GM21515 (cell line): ENCODE results near the gene BRPF1.

ENCODE experiments used
- ATAC-seq: cut with Tn5 transposase; IDR thresholded peaks from one replicate; pipeline ENCODE4 v1.9.1; 2021; ENCODE audit not compliant: unreplicated experiment

BRPF1 gene

GRCh38 chr3:9786825-9787669 is 55.5 kb downstream of the BRPF1 start:
- ATAC-seq = no peak

DNA sequence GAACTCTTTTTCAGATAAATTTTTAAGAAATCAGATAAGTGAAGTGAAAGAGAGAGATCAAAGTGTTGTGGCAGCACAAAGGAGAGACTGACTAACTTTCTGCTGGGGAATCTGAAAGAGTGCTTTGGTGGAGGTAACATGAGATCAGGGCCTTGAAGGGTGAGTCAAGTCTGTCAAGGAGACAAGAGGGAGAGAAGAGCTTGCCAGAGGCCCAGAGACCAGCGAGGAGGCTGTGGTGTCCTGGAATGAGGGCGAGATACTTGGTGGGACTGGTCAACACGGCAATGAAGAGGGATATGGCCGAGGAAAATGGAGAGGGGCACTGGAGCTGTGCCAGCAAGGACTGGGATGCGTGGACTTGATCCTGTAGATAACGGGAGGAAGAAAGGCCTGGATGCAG is 56.2 kb downstream of the BRPF1 start:
- no peak for ATAC-seq

GRCh38 chr3:9791127-9791526 is 59.6 kb downstream of the BRPF1 start:
- ATAC-seq = no peak

- ATAC-seq = peak; percentile 3
These were observed 60.4 kb downstream of the BRPF1 start for GRCh38 chr3:9791790-9792404.

DNA sequence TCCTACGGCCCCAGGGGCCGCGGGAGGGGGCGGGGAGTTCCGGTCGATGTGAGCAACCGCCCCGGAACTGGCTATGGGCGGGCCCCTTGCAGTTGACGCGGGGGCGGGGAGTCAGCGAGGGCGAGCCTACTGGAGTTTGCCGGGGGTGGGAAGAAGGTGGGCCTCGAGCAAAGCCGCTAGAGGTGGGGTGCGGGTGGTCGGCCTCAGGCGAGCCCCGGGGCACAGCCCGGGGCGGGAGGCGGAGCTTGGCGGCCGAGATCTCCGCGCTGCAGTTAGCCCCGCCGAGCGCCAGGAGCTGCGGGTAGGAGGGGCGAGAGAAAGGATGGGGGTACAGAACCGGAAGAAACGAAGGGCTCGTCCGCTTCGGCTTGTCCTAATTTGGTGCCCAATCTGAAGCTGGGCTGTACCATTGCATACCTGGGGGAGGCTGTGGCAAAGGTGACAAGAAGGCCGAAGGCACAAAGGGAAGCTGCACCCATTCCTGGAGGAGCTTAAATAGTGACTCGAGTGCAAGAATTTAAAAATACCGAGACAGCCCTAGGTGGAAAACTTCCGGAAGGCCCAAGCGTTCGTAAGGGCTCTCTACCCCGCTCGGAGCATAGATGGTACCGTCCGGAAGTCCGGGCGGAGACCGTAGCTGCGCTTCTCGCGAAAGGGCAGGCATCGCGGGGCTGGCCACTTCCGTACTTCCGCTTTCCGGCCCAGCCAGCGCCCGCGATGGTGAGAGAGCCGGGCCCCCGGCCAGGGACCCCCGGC is 61.0 kb downstream of the BRPF1 start, which contains the start of the genes ARPC4 and TADA3:
ARPC4 (plus strand) TSS at position 678 of the 756 bp plus-strand sequence; CDS start at position 718, 40 bp downstream.
TADA3 (minus strand) TSS at position 69 of the 756 bp plus-strand sequence. CDS start 1,007 bp downstream, outside the sequence.
- ATAC-seq = peak; percentile 79

- ATAC-seq = no peak
These were observed 61.7 kb downstream of the BRPF1 start for GRCh38 chr3:9793161-9793781.

DNA sequence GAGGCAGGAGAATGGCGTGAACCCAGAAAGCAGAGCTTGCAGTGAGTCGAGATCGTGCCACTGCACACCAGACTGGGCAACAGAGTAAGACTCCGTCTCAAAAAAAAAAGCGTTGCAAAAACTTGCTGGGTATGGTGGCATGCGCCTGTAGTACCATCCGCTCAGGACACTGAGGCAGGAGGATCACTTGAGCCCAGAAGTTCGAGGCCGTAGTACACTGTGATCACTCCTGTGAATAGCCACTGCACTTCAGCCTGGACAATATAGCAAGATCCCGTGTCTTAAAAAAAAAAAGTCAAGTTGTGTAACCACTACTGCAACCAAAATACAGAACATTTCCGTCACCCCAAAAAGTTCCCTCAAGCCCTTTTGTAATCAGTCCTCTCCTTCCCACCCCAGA is 62.9 kb downstream of the BRPF1 start:
- ATAC-seq = no peak

GRCh38 chr3:9795207-9795606 is 63.7 kb downstream of the BRPF1 start:
- no peak for ATAC-seq

DNA sequence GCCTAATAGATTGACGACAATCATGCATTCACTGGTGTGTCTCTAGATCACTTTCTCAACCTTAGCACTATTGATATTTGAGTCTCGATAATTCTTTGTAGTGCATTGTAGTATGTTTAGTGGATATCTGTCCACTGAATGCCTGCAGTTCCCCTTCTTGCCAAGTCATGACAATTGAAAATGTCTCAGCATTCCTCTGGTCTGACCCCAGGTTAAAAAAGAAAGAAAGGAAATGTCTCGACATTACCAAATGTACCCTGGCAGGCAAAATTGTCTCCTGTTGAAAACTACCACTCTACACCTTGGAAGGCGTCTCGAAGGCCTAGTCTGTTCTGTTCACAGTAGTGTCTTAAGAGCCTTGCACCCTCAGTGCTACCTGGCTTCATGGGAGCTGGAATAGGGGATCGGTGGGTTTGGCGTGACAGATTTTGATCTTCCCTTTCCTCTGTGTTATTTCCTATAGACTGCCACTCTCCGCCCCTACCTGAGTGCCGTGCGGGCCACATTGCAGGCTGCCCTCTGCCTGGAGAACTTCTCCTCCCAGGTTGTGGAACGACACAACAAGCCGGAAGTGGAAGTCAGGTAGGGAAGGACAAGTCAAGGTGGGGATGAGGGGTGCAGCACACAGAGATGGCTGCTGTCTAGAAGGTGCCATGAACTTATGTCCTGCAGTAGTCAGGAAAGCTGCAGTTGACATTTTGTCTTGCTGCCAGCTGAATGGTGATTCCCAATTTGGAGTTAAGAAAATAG is 65.8 kb downstream of the BRPF1 start:
- no peak for ATAC-seq
